Amygdala (tissue), 56 donors: ENCODE measurements around the gene PARP12.
"Not testable (repeated sequence)": the region's sequence is repeated elsewhere in the genome, so short reads cannot be mapped to it uniquely, and the experiment has no call there.

Source experiments
- DNase-seq, 56 donors: peaks; one replicate each; lab custom pipeline; 2025; lab: John Stamatoyannopoulos, UW

The PARP12 gene, protein sequence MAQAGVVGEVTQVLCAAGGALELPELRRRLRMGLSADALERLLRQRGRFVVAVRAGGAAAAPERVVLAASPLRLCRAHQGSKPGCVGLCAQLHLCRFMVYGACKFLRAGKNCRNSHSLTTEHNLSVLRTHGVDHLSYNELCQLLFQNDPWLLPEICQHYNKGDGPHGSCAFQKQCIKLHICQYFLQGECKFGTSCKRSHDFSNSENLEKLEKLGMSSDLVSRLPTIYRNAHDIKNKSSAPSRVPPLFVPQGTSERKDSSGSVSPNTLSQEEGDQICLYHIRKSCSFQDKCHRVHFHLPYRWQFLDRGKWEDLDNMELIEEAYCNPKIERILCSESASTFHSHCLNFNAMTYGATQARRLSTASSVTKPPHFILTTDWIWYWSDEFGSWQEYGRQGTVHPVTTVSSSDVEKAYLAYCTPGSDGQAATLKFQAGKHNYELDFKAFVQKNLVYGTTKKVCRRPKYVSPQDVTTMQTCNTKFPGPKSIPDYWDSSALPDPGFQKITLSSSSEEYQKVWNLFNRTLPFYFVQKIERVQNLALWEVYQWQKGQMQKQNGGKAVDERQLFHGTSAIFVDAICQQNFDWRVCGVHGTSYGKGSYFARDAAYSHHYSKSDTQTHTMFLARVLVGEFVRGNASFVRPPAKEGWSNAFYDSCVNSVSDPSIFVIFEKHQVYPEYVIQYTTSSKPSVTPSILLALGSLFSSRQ

DNA sequence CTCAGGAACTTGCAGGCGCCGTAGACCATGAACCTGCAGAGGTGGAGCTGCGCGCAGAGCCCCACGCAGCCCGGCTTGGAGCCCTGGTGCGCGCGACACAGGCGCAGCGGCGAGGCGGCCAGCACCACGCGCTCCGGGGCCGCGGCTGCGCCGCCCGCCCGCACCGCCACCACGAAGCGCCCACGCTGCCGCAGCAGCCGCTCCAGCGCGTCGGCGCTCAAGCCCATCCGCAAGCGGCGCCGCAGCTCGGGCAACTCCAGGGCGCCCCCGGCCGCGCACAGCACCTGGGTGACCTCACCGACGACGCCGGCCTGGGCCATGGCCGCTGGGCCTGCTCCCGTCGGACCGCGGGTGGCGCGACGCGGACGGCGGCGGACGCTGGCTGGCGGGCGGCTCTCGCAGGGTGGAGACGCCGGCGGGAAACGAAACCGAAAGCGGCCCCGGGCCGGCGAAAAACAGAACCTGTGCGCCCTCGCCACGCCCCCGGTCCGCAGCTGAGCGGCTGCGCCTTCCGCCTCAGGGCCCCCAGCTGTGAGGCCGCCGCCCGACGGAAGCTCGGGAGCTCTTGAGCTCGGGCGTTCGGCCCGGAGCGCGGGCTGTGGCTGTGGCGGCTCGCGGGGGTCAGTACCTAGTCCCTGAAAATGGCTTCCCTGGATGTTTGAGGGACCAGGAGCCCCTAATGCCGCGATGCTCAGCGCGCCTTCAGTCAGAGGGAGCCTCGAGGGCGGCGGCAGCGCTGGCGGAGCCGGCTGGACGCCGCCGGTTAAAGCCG, at the start of gene PARP12:
Gene PARP12 (minus strand): TSS at position 424 of the 772 bp plus-strand sequence. CDS start 104 bp downstream, at position 320.
- DNase-seq: peak in 40 of 56 donors; percentile 6 to 64 (median 34)

DNA sequence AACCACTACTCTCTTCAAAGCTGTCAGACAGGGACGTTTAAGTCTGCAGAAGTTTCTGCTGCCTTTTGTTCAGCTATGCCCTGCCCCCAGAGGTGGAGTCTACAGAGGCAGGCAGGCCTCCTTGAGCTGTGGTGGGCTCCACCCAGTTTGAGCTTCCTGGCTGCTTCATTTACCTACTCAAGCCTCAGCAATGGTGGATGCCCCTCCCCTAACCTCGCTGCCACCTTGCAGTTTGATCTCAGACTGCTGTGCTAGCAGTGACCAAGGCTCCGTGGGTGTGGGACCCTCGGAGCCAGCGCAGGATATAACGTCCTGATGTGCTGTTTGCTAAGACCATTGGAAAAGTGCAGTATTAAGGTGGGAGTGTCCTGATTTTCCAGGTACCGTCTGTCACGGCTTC, 46.0 kb upstream of the PARP12 start:
- not testable (repeated sequence) for DNase-seq

DNA sequence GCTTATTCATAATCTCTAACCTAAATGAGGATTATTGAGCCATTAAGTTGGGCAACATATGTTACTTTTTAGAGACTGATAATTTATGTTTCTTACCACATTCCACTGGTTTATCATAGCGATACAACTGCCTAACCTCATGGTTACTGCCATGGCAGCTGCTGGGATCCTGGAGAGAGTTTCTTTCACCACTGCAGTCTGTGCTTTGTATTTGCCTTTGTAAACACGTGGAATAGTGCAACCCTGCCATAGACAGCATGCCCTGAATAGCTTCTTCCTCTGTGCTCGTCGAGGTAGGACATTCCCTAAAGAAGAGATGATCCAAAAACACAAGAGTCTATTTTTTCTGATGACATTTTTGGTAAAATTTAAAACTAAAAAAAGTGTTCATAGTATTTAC, 33.7 kb upstream of the PARP12 start:
- DNase-seq: no peak

DNA sequence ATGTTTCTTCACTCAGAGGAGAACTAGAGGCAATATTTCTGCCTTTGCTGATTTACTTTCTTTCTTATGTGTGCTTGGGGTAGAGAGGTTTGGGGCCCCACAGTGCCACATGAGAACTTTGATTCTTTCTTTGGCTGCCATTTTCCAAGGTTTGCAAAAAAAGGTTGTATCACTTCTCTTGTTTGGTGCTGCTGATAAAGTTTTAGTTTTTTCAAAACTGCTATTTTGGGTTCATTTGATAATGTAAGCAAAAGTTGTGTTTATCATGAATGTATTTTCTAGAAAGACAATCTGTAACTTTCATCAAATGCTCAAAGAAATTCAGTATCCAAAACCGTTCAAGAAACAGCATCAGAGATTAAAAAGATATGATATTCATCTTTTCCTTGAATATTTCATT, 30.6 kb upstream of the PARP12 start:
- no peak for DNase-seq

DNA sequence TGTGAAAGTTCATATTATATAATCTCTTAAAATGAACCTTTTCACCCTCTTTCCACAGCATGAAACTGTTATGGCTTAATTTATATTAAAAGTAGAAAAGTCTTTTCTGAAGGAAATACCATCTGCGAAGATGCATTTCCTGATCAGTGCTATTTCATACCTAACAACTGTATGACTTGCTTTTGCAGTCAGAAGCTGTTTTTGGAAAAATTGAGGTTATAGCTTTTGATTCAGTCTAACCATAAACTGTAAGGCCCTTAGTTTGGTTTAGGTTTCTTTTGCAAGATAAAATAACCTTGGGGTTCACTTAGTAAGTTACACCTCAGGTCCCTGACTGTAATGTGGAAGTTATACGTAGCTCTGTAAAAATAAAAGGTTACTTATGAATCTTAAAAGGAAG, 22.7 kb upstream of the PARP12 start:
- DNase-seq: no peak

DNA sequence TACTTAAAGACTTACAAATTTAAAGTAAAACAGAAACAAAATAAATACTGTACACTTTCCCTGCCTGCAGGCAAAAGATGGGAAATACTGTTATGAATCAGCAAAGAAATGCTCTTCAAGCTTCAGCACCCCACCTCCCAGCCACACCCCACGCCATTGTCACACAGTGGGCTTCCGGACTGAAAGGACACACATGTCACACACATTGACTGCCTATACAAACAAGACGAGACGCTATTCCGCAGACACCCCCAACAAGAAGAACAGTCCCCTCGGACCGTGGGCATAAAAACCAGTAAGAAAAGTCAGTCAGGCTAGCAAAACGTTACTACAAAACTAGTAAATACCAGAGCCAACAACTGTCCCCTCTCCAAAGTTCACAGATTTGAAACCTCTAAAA, 22.2 kb upstream of the PARP12 start:
- DNase-seq: no peak

DNA sequence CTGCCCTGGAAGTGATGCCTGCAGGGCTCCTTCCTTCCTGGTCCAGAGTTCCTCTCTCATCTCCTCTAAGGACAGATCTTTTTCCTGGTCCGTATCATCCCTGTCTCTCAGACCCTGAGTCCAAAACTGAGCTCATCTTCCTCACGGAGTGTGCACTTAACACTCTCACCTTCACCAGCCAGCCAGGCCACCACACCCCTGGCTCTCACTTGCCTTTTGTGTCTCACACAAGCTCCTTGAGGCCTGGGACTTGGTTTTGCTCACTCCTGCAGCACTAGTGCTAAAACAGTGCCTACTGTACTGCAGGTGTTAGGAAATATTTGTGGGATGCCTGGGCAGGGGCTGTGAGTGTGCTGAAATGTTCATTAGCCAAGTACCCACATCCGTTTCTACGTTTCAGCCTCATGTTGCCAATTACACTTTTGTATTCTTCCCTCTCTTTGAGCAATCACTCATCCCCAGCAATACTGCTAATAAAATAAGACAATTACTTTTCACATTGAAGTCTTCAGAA, 21.4 kb upstream of the PARP12 start:
- no peak for DNase-seq

DNA sequence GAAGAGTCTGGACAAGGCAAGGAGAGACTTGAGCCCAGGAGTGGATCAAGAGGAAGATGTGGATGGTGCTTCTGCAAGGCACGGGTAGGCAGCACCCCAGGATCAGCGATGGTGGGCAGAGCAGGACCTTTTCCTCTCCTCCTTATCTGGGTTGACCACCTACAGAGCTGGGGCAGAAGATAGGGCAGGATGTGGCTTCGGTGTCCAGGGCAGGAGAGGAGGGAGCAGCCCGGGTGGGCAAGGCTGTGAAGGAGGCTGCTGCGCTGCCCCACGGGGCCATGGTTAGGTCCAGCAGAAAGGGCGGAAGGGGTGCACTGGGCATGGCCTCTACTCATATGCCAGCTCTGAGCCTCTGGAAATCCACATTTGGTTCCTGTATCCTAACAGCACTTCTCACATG, 20.0 kb upstream of the PARP12 start:
- DNase-seq: no peak

DNA sequence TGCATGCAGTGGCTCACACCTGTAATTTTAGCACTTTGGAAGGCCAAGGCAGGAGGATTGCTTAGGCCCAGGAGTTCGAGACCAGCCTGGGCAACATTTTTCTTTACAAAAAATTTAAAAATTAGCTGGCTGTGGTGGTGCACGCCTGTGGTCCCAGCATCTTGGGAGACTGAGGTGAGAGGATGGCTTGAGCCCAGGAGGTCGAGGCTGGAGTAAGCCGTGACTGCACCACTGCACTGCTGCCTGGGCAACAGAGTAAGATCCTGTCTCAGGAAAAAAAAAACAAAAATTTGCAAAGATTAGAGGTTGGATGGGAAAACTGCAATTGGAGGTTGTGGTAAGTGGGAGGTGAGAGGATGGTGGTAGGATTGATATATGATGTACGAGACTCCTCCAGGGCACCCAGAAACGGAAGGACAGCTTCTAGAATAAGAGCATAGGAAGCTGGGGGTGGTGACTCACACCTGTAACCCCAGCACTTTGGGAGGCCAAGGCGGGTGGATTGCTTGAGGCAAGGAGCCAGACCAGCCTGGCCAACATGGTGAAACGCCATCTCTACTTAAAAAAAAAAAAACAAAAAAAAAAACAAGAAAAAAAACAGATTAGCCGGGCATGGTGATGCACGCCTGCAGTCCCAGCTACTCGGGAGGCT, 19.1 kb upstream of the PARP12 start:
- DNase-seq: no peak

DNA sequence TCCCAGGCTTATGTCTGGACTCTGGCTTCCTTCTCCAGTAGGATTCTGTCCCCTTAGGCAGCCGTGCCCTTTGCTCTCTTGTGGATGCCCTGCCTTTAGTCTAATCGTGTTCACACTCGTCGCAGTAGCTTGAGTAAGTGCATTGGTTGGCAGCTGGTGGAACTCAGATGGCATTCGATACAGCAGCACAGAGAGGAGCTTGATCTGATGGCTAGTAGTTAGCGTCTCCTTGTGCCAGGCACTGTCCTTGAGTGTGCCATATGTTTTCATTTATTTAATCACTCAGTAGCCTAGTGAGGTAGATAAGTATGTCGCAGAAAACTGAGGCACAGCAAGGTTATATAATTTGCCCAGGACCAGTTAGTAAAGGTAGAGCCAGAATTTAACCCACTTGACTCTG, 18.2 kb upstream of the PARP12 start:
- no peak for DNase-seq

DNA sequence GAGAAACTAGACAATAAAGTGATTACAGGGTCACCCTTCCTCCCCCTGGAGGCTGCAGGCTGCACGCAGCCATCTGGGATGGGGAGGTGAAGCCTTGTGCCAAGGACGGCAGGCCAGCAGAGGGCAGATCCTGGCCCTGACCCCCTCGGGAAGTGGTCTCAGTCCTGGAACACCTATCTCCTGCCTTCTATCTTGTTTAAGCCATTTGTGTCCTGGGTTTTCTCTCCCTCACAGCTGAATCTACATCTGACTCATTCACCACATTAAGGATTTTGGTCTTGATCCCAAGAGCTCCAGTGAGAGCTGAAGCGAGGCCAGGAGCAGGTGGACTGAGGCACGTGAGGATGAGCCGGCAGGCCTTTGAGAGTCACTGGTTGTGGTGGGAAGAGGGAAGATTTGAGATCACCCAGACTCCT, 16.4 kb upstream of the PARP12 start:
- no peak for DNase-seq

DNA sequence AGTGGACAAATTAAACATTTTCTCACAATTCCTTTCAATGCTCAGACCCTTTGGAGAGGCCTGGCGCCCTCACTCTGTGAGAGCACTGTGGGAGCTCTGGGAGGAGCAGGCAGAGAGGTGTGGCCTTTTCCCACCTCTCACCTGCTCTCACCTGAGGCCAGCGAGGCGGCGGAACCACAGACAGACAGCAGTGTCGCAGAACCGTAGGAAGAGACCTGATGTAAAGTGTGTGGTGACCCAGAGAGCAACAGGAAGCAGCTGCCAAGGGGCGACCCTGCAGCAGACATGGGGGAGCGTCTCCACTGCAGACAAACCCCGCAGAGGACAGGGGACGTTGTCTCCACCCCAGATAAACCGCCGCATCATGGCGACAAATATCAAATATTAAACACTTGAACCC, 15.6 kb upstream of the PARP12 start:
- no peak for DNase-seq

DNA sequence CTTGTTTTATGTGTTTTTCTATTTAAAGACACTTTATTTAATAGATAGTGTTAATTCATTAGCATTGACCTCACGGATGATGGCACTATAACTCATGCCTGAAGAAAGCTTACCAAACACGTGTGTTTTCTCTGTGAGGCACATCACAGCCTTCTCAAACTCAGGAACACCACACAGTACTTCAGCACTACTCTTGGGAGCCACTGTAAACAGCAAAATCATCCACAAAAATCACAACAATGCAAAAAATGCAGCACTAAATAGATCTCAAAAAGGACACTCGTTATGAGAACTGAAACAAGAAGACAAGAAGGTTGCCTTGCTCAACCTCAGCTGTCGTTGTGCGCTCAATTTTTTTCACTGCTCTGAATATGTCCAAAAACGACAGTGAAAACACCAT, 12.0 kb upstream of the PARP12 start:
- DNase-seq: no peak

DNA sequence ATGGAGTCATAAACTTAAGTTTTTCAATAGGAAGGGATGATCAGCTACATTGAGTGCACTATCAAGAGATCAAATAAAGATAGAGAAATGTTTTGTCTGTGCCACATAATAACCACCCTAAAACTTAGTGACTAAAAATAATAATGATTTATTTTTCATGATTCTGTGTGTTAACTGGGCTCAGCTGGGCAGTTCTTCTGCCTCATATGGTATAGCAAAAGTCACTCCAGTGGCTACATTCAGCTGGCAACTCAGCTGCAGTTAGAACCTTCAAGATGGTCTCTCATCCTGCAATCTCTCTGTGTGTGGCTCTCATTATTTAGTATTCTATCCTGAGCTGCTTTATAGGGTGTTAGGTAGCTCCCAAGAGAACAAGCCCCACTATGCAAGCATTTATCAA, 7.8 kb upstream of the PARP12 start:
- DNase-seq: no peak

DNA sequence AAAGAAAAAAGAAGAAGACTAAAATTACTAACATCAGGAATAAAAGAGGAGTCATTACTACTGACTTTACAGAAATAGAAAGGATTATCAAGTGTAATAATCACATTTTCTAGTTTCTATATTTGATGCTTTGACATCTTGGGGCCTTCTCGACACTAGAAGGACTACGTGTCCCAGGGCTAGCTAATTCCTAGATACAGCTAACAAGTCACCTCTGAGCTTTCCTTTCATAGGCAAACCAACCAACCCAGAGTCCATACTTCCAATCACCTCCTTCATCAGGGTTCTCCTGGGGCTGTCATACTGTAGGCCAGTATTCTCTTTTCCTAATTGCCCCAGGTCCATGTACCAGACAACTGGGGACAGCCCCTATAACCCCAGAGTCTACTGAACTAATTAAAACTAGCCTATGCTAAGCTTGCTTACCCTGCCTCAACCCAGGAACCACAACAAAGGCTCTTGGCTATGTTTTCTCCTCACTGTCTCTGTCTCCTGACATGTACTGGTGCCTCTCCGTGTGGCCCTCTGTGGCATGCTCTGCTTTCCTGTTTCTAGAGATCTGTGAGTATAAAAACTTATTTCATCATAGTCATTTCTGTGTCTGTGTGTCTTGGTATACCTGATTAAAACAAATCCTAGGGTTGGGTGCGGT, 6.7 kb upstream of the PARP12 start:
- no peak for DNase-seq

DNA sequence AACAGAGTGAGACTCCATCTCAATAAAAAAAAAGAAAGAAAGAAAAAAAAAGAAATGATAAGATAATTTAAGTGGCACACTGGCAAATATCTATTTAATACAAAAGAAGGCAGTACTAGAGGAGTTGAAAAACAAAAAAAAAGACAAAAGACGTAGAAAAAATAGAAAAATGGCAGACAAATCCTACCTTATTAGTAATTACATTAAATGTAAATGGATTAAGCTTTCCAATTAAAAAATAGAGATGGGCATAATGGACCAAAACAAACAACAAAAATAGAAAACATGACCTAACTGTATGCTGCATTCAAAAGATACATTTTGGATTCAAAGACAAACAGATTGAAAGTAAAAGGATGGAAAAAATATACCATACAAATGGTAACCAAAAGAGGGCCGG, 5.3 kb upstream of the PARP12 start:
- DNase-seq: no peak

DNA sequence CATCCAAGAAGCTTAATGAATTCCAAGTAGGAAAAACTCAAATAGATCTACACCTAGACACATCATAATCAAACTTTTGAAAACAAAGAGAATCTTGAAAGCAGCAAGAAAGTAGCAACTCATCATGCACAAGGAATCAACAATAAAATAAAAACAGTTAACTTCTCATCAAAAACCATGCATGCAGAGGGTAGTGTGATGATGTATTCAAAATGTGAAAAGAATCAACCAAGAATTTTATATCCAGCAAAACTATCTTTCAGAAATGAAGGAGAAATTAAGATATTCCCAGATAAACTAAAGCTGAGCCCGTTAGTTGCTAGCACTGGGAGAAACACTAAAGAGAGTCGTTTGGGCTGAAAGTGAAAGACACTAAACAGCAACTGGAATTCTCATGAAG, 4.3 kb upstream of the PARP12 start:
- DNase-seq: no peak

DNA sequence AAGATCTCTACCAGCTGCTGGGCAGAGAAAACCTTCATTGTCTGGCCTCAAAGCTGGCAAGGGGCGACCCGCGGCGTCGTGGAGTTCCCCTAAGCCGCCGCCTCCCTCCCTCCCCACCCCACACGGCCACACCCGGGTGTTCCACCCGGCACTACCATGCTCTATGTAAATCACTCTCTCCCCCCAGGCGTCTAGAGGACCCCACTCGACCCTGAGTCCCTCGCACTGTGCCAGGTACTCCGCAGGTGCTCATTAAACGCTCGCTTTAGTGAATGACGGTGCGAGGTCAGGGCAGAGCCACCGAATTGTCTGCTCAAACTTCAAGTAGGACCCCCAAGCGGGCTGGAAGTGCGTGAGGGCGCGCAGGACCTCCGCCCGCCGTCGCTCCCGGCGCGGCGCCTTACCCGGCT, 628 bp downstream of the PARP12 start:
- DNase-seq: no peak

DNA sequence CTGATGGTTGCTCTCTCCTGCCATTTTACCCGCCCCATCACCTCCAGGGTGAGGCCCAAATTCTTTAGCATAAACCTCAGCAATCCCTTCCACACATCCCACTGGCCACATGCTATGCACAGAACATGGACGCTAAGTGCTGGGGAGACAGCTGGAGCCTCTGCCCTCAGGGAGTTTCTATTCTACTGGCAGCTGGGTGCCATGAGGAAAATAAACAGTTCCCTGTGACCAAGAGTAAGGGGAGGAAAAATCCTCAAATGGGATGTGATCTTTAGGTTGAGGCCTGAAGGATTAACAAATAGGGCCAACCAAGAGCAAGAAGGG, 1.2 kb downstream of the PARP12 start:
- no peak for DNase-seq
